HG03460 (cell line): ENCODE data around the gene ALG1.
"Not testable (repeated sequence)": the region's sequence is repeated elsewhere in the genome, so short reads cannot be mapped to it uniquely, and the experiment has no call there.

ENCODE experiments used
- ATAC-seq: cut with Tn5 transposase; IDR thresholded peaks from one replicate; pipeline ENCODE4 v1.9.1; 2021; ENCODE audit not compliant: unreplicated experiment

ALG1 gene

DNA sequence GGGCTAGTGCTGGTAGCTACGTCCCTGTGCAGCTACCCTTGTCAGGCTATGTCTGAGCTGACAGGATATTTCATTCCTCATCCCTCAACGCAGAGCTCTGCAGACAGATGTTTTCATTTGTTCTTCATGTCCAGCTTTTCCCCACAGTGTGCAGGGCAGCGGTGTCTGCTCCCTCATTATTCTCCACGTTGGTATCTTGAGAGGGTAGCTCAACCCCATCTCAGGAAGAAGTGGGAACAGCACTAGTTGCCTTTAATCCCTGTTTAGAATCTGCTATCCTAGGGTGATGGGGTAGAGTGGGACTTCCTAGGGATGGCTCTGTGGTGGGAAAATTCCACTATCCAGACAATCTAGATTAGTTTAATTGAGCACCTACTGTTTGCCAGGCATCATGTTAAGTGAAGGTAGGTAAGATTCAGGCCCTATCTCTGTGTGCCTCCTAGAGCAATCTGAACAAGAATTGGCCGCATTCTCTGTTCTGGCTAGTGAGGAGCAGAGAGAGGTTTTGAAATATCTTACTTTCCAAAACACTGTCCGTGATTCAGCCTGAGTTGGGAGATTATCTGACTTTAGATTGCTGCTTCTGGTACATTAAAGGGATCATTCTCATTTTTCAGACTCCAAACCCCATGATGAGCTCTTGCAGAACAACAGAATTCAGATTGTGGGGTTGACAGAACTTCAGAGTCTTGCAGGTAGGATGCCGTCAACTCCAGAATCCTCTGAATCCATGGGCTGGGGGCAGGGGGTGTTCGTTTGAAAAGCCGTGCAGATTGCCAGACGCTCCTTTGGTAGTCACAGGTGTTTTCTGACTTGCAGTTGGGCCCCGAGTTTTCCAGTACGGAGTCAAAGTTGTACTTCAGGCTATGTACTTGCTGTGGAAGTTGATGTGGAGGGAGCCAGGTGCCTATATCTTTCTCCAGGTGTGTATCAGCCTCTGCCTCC lies 963 bp downstream of the ALG1 start:
- peak; percentile 13 for ATAC-seq

DNA sequence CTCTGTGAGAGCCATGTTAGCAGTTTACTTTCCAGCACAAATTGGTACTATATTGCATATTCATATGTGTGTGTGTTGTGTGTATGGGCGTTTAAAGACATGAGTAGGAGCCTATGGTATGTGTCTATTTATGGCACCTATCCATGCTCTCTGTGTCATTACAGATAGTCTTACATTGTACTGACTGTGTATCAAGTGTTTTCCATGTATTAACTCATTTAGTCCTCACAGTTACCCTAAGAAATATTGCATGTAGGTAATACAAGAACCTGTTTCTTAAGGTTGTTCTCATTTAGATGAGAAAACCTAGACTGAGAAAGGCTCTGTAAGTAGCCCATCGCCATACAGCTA lies 1.6 kb downstream of the ALG1 start:
- no peak for ATAC-seq

DNA sequence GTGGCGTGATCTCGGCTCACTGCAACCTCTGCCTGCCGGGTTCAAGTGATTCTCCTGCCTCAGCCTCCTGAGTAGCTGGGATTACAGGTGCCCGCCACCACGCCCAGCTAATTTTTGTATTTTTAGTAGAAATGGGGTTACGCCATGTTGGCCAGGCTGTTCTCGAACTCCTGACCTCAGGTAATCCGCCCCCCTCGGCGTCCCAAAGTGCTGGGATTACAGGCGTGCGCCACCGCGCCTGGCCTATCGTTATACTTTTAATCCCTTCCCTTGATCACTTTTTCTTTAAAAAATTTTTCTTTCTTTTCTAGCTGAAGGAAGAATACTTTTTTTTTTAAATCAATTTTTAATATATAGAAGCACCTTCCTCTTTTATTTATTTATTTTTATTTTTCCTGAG lies 2.1 kb downstream of the ALG1 start:
- ATAC-seq: not testable (repeated sequence)

DNA sequence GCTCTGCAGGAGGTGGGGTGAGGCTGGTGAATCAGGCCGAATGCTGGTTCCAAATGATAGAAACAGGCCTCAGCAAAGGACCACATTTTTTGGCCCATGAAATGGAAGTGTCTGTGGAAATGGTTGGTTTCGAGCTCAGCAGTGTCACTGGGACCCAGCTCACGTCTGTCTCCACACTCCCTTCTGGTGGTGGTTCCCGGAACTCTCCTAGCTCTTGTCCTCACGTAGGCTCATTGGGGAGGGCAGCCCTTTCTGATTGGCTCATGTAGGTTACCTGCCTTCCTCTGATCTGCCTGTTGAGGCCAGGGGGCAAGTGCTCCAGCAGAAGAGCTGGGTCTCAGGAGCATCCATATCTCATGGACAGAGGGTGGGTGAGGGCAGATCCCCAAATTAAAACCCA lies 4.0 kb downstream of the ALG1 start:
- no peak for ATAC-seq

DNA sequence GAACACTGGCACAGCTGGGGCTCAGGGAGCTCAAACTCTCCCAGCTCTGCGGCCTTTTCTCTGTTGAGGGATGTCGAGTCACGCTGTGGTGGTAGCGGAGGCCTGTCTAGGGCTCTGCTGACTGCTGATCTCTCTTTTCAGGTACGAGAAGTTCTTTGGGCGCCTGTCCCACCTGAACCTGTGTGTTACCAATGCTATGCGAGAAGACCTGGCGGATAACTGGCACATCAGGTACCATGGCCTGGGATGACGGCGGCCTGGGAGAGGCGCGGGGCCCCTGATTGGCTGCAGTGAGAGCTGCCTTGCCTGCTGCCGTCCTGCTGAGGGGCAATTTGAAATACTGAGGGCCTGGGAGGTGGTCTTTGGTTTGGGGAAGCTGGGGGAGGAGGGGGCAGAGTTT lies 5.7 kb downstream of the ALG1 start:
- ATAC-seq: no peak

DNA sequence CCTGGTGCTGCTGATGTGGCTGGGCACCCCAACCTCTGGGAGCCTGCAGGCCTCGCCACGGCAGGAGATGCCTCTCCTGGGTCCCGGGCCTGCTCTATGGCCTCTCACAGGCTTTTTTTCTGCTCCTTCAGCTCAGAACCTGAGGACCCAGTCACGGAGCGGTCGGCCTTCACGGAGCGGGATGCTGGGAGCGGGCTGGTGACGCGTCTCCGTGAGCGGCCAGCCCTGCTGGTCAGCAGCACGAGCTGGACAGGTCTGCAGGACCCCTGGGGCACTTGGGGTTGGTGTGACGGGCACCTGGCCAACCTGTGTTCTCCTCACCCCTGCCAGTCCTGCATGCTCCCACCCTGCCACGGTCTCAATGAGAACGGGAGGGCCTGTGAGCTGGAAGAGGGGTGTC lies 7.0 kb downstream of the ALG1 start:
- no peak for ATAC-seq

DNA sequence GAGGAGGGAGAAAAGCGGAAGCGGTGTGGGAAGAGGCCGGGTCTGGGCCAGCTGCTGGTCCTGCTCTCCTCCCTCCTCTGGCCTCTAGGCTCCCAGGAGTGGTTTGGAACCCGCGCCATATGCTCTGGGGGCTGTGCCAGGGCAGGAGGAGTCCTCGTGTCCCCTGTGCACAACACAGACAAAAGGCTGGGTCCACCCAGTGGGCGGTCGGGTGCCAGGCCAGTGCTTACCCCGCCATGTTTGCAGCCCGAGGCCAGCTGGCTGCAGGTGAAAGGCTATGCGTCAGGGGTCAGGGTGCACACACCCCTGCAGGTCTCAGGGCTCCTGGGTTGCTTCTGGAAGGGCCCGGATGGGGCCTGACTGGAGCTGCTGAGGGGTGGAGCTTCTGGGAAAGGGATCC lies 8.8 kb downstream of the ALG1 start:
- not testable (repeated sequence) for ATAC-seq

DNA sequence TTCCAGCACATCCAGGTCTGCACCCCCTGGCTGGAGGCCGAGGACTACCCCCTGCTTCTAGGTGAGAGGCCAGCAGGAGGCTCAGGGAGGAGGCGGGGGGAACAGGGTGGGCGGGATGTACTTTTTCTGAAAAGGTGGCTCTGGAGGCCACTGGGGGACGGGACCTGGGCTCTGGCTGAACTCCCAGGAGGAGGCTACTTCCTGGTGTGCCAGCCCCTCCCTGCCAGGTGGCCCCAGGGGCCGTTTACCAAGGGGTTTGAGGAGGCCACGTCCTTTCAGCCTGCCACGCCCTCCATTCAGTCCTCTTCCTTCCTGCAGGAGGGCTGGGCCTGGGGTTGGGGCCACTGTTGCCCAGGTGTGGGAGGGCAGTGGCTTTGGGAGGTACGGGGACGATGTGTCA lies 9.4 kb downstream of the ALG1 start:
- ATAC-seq: not testable (repeated sequence)

DNA sequence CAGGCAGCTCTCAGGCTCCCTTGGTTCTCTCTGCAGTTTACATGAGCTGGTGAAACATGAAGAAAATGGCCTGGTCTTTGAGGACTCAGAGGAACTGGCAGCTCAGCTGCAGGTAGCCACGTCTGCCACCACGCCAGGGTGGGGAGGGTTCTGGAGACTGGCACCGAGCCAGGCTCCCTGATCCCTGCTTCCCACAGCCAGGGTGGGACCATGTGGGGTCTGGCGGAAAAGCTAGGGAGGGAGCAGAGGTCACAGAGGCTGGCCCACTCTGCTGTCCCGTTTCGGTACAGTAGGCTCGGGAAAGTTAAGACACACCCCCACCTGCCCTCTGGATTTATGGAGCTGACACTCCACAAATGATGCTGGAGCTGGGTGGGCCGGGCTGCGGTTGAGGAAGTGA lies 12.0 kb downstream of the ALG1 start:
- not testable (repeated sequence) for ATAC-seq

DNA sequence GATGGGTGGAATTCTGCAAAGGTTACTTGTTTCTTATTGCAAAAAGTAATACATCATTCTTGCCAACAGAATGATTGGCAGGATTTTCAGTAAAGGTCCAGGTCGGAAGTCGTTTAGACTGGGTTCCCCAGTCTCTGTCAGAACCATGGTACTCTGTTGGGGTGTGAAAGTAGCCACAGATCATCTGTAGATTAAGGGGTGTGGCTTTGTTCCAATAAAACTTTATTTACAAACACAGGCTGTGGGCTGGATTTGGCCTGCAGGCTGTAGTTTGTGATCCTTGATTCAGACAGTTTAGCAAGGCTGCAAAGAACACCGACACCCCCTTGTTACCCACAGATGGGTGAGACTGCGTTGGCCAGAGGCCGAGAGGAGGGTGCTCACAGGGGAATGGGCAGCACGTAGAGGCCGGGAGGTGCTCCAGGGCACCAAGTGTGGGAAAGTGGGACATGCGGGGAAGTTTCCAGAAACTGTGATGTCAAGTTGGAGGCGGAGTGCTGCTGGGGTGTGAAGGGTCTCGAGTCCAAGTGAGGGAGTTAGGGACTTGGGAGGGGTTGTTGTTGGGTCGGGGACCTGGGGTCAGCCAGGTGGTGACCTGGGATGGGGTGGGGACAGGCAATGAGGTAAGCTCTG lies 12.6 kb downstream of the ALG1 start:
- ATAC-seq: not testable (repeated sequence)

DNA sequence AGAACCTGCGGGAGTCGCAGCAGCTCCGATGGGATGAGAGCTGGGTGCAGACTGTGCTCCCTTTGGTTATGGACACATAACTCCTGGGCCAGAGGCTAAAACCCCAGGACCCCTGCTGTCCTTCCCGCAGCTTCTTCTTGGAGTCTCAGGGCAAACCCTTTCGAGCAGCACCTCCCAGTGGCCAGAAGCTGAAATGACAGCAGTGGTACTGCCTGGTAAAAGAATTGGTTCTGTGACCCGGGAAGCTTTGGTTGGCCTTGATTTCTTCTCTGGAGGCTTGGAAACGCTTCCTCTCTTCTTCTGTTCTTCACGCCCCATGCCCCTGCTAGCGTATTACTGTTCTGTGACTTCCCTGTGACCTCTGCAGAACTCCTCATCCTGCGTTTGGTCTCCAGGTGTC lies 13.2 kb downstream of the ALG1 start:
- not testable (repeated sequence) for ATAC-seq

DNA sequence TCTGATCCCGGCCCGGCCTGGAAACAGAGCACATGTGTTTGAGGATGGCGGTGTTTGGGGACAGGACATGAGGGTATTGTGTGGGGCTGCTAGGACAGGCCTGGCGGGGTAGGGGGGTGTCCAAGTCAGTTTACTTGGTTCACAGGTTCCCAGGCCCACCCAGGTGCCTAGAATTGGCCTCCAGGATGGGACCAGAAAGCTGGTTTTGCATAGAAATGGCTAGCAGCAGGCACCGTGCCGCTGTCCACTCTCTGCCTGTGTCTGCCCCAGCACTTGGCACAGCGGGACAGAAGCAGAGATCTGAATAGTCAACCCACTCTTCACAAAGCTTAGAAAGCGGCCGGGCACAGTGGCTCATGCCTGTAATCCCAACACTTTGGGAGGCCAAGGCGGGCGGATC lies 14.1 kb downstream of the ALG1 start:
- ATAC-seq: not testable (repeated sequence)

DNA sequence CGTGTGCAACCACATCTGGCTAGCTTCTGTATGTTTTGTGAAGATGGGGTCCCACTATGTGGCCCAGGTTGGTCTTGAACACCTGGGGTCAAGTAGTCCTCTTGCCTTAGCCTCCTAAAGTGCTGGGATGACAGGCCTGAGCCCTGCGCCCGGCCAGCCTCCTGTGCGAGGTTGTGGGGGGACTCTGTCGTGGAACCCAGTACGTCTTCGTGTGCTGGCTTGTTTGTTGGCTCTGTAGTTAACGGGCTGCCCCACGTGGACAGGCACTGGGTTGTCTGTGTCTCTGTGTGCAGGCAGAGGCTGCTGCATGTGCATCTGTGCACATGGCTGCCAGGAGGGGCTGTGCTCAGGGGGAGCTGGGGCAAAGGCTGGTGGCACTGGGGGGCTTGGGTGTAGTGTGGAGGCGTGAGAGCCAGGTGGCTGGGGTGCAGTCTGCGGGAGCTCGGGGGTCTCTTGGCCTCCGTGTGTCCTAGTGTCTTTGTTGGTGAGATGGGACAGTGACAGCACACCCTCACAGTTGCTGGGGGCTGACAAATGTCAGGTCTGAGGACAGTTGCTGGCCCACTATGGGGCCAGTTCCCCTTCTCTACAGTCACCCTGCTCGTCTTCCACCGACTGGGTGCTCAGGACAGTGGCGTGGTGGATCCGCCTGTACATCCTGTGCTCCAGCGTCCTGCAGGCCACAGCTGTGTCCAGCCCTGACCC lies 16.6 kb downstream of the ALG1 start:
- ATAC-seq: not testable (repeated sequence)

DNA sequence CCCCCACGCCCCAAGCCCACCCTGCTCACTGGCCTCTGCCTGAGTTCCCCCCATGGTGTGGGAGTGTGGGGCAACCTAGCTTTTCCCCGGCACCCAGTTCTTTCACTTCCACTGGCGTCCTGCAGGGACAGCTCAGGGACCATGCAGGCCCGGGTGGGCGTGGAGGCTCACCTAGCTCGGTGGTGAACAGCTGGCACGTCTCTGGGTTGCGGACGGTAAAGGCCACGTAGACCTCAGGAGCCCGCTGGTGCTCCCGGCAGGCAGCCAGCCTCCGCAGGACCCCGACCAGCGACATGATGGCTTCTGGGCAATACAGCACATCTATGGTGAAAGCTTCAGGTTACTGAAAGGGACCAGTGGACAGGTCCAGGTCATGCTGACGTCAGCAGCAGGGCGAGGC lies 17.3 kb downstream of the ALG1 start:
- not testable (repeated sequence) for ATAC-seq

DNA sequence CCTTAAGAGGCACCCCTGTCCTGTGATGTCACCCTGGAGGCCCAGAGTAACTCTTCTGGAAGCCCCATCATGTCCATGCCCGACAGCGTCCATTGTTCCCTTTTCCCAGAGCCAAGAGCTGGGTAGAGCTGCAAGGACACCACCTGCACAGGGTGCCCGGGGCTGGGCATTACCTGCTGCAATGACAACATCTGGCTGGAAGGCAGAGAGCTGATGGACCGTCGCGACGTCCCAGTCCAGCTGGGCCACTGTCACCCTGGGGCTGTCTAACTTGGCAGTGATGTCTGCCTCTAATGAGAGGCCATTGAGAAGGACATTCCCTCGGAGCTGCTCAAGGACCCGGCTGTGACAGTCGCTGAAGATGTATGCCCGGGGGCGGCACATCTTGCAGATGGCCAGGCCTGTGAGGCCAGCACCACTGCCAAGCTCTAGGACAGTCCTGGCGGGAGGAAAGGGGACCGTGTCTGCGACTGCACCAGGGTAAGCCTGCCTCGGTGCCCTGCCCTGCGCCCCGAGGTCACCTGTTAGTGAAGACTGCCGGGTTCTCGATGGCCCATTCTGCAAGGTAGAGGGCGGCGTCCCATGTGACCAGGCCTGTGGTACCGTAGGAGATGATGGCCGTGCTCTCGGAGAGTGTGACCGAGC lies 18.4 kb downstream of the ALG1 start:
- ATAC-seq: not testable (repeated sequence)

DNA sequence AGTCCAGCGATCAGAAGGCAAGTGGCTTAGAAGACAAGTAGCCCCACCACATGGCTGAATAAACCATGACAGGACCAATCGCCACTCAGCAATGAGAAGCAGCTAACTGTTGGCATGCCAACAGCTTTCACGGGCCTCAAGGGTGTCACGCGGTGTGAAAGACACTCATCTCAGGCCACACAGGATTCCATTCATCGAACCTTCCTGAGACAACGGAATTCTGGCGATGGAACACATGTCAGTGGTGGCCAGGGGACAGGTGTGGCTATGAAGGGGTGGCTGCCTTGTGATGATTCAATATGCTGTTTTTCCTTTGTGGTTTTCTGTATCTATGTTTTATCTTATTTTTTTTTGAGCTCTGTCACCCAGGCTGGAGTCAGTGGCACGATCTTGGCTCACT lies 18.9 kb downstream of the ALG1 start:
- ATAC-seq: not testable (repeated sequence)

DNA sequence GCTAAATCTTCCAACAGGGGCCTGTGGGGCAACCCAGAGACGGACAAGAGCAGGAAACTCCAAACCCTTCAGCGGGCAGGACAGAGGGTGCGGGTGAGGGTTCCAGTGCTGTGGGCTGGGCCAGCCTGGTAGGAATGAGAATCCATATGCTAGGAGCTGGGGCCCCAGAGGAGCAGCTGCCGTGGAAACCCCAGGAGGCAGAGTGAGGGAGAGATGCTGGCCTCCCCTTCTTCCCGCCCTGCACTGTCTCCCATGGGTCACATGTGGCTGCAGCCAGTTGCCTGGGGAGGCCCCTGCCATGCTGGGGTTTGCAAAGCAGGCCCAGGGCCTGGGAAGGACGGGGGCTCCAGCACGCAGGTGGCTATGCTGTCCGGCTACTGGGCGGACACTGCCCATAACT lies 21.4 kb downstream of the ALG1 start:
- not testable (repeated sequence) for ATAC-seq

DNA sequence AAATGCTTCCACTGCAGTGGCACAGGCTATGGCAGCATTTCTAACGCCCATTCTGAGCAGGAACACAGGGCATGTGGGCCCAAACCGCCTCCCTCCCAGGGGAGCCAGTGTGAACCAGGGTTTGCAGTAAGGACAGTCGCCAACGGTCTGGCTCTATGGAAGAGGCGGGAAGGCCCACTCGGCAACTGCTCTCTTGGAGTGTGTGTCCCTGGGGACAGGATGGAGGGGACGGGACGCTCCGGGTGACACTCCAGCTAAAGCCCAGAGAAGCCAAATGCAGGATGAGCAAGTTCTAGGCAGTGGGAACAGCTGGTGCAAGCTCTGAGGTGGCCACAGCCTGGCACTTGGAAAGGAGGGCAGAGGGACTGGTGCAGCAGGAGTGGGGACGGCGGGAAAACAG lies 22.1 kb downstream of the ALG1 start:
- not testable (repeated sequence) for ATAC-seq

DNA sequence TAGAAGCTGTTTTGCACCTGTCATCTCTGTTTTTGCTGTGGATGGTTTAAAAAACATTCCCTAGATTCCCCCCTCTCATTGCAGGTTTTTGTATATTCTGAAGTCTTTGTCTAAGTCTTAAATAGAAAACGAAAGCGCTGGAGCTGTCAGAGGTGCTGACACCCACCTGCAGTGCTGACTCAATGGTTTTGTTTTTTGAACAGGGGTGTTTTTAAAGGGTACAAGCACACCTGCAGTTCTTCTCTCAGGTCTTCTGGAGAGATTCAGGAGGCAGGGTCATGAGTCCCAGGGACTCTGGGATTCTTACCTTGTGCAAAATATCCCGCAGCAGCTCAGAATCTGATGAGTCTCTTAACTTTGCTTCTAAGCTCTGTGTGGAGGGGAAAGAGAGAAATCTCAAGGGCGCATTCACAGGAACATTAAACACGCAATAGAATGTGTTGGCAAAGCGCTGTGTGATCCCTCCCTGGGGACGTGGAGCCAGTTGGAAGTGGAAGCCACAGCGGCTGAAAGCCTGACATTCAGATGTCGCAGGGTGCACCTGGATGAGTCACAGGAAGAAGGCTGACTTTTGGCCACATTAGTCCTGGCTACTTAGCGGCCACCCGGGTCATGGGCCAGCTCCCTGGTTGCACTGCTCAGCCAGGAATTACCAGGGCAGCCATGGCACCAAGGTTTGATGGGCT lies 23.6 kb downstream of the ALG1 start:
- not testable (repeated sequence) for ATAC-seq

DNA sequence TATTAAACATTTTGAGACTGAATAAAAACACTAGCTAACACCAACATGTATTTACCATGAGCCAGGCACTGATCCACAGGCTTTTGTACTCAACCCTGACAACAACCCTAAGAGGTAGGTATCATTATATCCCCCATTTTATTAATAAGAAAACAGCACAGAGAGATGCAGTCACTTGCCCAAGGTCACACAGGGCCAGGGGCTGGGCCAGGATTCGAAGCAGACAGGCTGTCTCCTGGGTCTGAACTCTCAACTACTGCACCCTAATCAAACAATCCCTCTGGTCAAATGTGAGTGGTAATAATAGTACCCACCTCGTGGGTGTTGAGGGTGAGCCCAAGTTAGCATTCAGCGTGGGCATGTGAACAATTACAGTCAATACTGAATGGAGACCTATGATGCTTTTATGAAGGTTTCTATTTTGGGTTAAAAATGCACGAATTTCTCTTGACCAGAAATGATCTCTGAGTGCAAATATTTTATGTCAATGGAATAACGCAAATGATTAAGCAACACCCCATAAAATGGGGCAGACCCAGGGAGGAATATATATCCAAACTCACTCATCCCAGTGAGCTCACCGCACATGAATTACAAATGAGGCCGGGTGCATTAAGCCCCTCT lies 24.9 kb downstream of the ALG1 start:
- not testable (repeated sequence) for ATAC-seq
